Esophagus (tissue), 2 donors: Measurements from ENCODE around the gene NLRC5. TPM values are rescaled to one million over a fixed set of nuclear protein-coding genes. Genes with fewer than 3 reads are reported as not detected.
A peak's percentile ranks its signal among the peaks of the same experiment; 100 is the strongest.
"Not testable (repeated sequence)": the region's sequence is repeated elsewhere in the genome, so short reads cannot be mapped to it uniquely, and the experiment has no call there.

ENCODE experiments used
- H3K27ac ChIP-seq, 2 donors: one replicate each; pipeline ENCODE4 v1.5.1; 2013; ENCODE audit warnings: low read depth in 2 of 2, mild to moderate bottlenecking in 2 of 2, inconsistent platforms in 1 of 2, low read length in 1 of 2, moderate library complexity in 1 of 2
- H3K27me3 ChIP-seq, 2 donors: one replicate each; pipeline ENCODE4 v1.6.1; 2013; ENCODE audit warnings: low read length in 2 of 2, control low read depth in 1 of 2, mild to moderate bottlenecking in 1 of 2; ENCODE audit not compliant: insufficient read depth in 2 of 2, control insufficient read depth in 1 of 2
- H3K36me3 ChIP-seq, 2 donors: one replicate each; pipeline ENCODE4 v1.6.1; 2013; ENCODE audit warnings: low read length in 1 of 2; ENCODE audit not compliant: control insufficient read depth in 2 of 2, insufficient read depth in 2 of 2
- H3K4me1 ChIP-seq, 2 donors: one replicate each; pipeline ENCODE4 v1.6.1; 2013; ENCODE audit warnings: low read length in 1 of 2; ENCODE audit not compliant: control insufficient read depth in 2 of 2, insufficient read depth in 2 of 2
- H3K4me3 ChIP-seq, 2 donors: one replicate each; pipeline ENCODE4 v1.5.1; 2013; ENCODE audit warnings: low read length in 2 of 2, mild to moderate bottlenecking in 2 of 2, low read depth in 1 of 2, moderate library complexity in 1 of 2
- H3K9me3 ChIP-seq, 2 donors: one replicate each; pipeline ENCODE4 v1.6.1; 2013; ENCODE audit warnings: mild to moderate bottlenecking in 2 of 2, low read depth in 1 of 2, low read length in 1 of 2, moderate library complexity in 1 of 2; ENCODE audit not compliant: control insufficient read depth in 2 of 2, insufficient read depth in 1 of 2
- WGBS, 2 donors: extraction: QIAGEN DNeasy Blood & Tissue Kit; methylation state at CpG; one replicate each; pipeline ENCODE4 v1.1.7; 2013; 5-methylcytosine and 5-hydroxymethylcytosine counted together
- polyA plus RNA-seq, 2 donors: library from polyadenylated mRNA; stranded (reverse); fragments of 200-250 nt; gene quantifications; one replicate each; pipeline ENCODE4 v1.2.3, GENCODE V29; 2013
- donor health status: healthy with polysubstance abuse.
- donor health status: Bipolar disorder and iron deficiency.

The NLRC5 gene
- polyA plus RNA-seq, 2 donors = 11.3 to 21.7 TPM

- Histone ChIP-seq H3K27ac (no peak overlapping the region), H3K4me1 (peaks cover 3 to 13% of the 10 kb centered on the region in 2 donors), H3K27me3 (no peaks in the 10 kb centered on the region), H3K36me3 (no peaks in the 10 kb centered on the region), H3K9me3 (no peaks in the 10 kb centered on the region), H3K4me3 (no peak overlapping the region)
- 88 to 92% methylated on average over 3 of the region's 3 CpGs for WGBS, 2 donors
These were observed 9.0 kb downstream of the NLRC5 start for GRCh38 chr16:56998352-56998751.

- 75 to 85% methylated on average over 6 of the region's 6 CpGs for WGBS, 2 donors
These were observed 9.5 kb downstream of the NLRC5 start for GRCh38 chr16:56998861-56999260.

GRCh38 chr16:56999409-57000270, 10.3 kb downstream of the NLRC5 start:
- peaks cover 0 to 4% of the 10 kb centered on the region in 2 donors for H3K36me3 ChIP-seq
- no peaks in the 10 kb centered on the region for H3K9me3 ChIP-seq
- peak overlapping the region; percentile 5 to 71 for H3K27ac ChIP-seq
- H3K27me3 ChIP-seq = no peaks in the 10 kb centered on the region
- no peak overlapping the region for H3K4me3 ChIP-seq
- H3K4me1 ChIP-seq = peaks cover 3 to 13% of the 10 kb centered on the region in 2 donors
- WGBS, 2 donors = 73 to 78% methylated on average over 11 of the region's 11 CpGs

More at GRCh38 chr16:56998861-56999260, 9.5 kb downstream of the NLRC5 start:
- no peaks in the 10 kb centered on the region for H3K9me3 ChIP-seq
- H3K4me3 ChIP-seq = no peak overlapping the region
- peaks cover 3 to 13% of the 10 kb centered on the region in 2 donors for H3K4me1 ChIP-seq
- H3K27ac ChIP-seq = no peak overlapping the region
- no peaks in the 10 kb centered on the region for H3K27me3 ChIP-seq
- H3K36me3 ChIP-seq = no peaks in the 10 kb centered on the region

- H3K9me3 ChIP-seq = no peaks in the 10 kb centered on the region
- H3K4me3 ChIP-seq = no peak overlapping the region
- H3K4me1 ChIP-seq = peaks cover 3 to 13% of the 10 kb centered on the region in 2 donors
- H3K27me3 ChIP-seq = no peaks in the 10 kb centered on the region
- peaks cover 0 to 7% of the 10 kb centered on the region in 2 donors for H3K36me3 ChIP-seq
- peak overlapping the region; percentile 5 to 71 for H3K27ac ChIP-seq
- WGBS, 2 donors = 60 to 63% methylated on average over 5 of the region's 5 CpGs
These were observed 11.1 kb downstream of the NLRC5 start for GRCh38 chr16:57000271-57001025.

GRCh38 chr16:57001026-57001679, 11.8 kb downstream of the NLRC5 start:
- H3K27ac ChIP-seq = peak overlapping the region; percentile 10 to 58
- H3K4me3 ChIP-seq = no peak overlapping the region
- H3K36me3 ChIP-seq = peaks cover 0 to 7% of the 10 kb centered on the region in 2 donors
- no peaks in the 10 kb centered on the region for H3K9me3 ChIP-seq
- 82 to 83% methylated on average over 8 of the region's 8 CpGs for WGBS, 2 donors
- no peaks in the 10 kb centered on the region for H3K27me3 ChIP-seq
- peaks cover 3 to 13% of the 10 kb centered on the region in 2 donors for H3K4me1 ChIP-seq

GRCh38 chr16:57003439-57004386, 14.4 kb downstream of the NLRC5 start:
- Histone ChIP-seq H3K4me3 (no peak overlapping the region), H3K4me1 (peaks cover 3 to 13% of the 10 kb centered on the region in 2 donors), H3K27ac (no peak overlapping the region), H3K27me3 (no peaks in the 10 kb centered on the region), H3K36me3 (peaks cover 0 to 7% of the 10 kb centered on the region in 2 donors), H3K9me3 (no peaks in the 10 kb centered on the region)
- 83 to 86% methylated on average over 22 of the region's 22 CpGs for WGBS, 2 donors

- H3K4me1 ChIP-seq = peaks cover 3 to 7% of the 10 kb centered on the region in 2 donors
- no peak overlapping the region for H3K27ac ChIP-seq
- no peaks in the 10 kb centered on the region for H3K27me3 ChIP-seq
- H3K4me3 ChIP-seq = no peak overlapping the region
- H3K36me3 ChIP-seq = peaks cover 0 to 7% of the 10 kb centered on the region in 2 donors
- 68 to 77% methylated on average over 15 of the region's 15 CpGs for WGBS, 2 donors
- H3K9me3 ChIP-seq = no peaks in the 10 kb centered on the region
These were observed 15.3 kb downstream of the NLRC5 start for GRCh38 chr16:57004387-57005250.

- not testable (repeated sequence) for H3K4me1 ChIP-seq, H3K4me3 ChIP-seq, H3K36me3 ChIP-seq, H3K9me3 ChIP-seq, H3K27me3 ChIP-seq, H3K27ac ChIP-seq
- WGBS, 2 donors = 69 to 76% methylated on average over 2 of the region's 2 CpGs
These were observed 16.2 kb downstream of the NLRC5 start for GRCh38 chr16:57005597-57005996.
